HEK293 (cell line): ENCODE measurements around the gene ZNF302.

Experiments
- HIC1 ChIP-seq: fragments of 450-650 bp; formaldehyde crosslinking; IDR thresholded peaks from 2 replicates; pipeline ENCODE4 v1.5.1; 2016; ENCODE audit warnings: missing biosample characterization, missing genetic modification characterization
- KLF10 ChIP-seq: fragments of 450-650 bp; IDR thresholded peaks from 2 replicates; pipeline ENCODE4 v1.5.1; 2018; ENCODE audit warnings: missing biosample characterization, mild to moderate bottlenecking, missing genetic modification characterization
- SETDB1 ChIP-seq: IDR thresholded peaks from one replicate; pipeline ENCODE4 v1.6.1; 2017; ENCODE audit warnings: mild to moderate bottlenecking, low read length, moderate library complexity, mixed read lengths; ENCODE audit not compliant: insufficient read length
- ZNF274 ChIP-seq, 2 experiments: fragments of 200-500 bp in 1 of 2; fragments of 450-650 bp in 1 of 2; sonication (Bioruptor generic) in 1 of 2; formaldehyde crosslinking in 1 of 2; IDR thresholded peaks; 2 replicates each; pipeline versions ENCODE4 v1.5.1 to v1.6.1; 2014 to 2016; ENCODE audit warnings: borderline replicate concordance in 1 of 2, inconsistent platforms in 1 of 2, low read length in 1 of 2, missing biosample characterization in 1 of 2, missing genetic modification characterization in 1 of 2
- ZNF398 ChIP-seq: fragments of 450-650 bp; formaldehyde crosslinking; IDR thresholded peaks from 2 replicates; pipeline ENCODE4 v1.5.1; 2017; ENCODE audit warnings: missing biosample characterization, missing genetic modification characterization

GRCh38 chr19:34707661-34708060 is 30.2 kb downstream of the ZNF302 start:
- TF ChIP-seq SETDB1 (no peak), KLF10 (tag by site-specific recombination) (no peak), ZNF274 (IDR thresholded peaks at IDR 0.05; ENCODE audit: low read length) (no peak), ZNF274 (tag by site-specific recombination; IDR thresholded peaks at IDR 0.05; ENCODE audit: borderline replicate concordance) (no peak), ZNF398 (no peak), HIC1 (tag by site-specific recombination) (no peak)
